H1 (cell line): Measurements from ENCODE around the gene HEATR5A. TPM values are rescaled to one million over a fixed set of nuclear protein-coding genes. Genes with fewer than 3 reads are reported as not detected.
"Not testable (repeated sequence)": the region's sequence is repeated elsewhere in the genome, so short reads cannot be mapped to it uniquely, and the experiment has no call there.

Source experiments
- CTCF ChIA-PET: fragments of 300-600 bp; sonication (Branson Sonifier 250); formaldehyde crosslinking; loops from one replicate; lab custom pipeline; 2021; ENCODE audit not compliant: partially characterized antibody; lab: Charles Lee
- POLR2A ChIA-PET: fragments of 300-600 bp; sonication (Branson Sonifier 250); formaldehyde crosslinking; loops from one replicate; lab custom pipeline; 2021; ENCODE audit warnings: inconsistent platforms; ENCODE audit not compliant: partially characterized antibody; lab: Charles Lee
- DNase-seq, 2 experiments: peaks; one replicate each; pipeline versions ENCODE4 v3.0.0 to v3.0.0-alpha.2; 2010 to 2022; ENCODE audit warnings: low spot score in 2 of 2, low read depth in 1 of 2, mixed read lengths in 1 of 2
- FAIRE-seq: peaks from 2 replicates; lab custom pipeline; 2011; peaks lifted over from hg19 to GRCh38; lab: Jason Lieb, UNC
- H2AFZ ChIP-seq: 2 replicates; pipeline ENCODE4 v1.8.1; 2012; ENCODE audit warnings: low read length, inconsistent platforms
- H2AK5ac ChIP-seq: 2 replicates; pipeline ENCODE4 v1.6.1; 2013; ENCODE audit warnings: low read depth, low read length
- H2BK120ac ChIP-seq: replicated peaks from 2 replicates; pipeline ENCODE3; 2013; ENCODE audit warnings: low read depth, low read length, inconsistent platforms
- H2BK12ac ChIP-seq: 2 replicates; pipeline ENCODE4 v1.6.1; 2013; ENCODE audit warnings: low read depth, low read length
- H2BK15ac ChIP-seq: 2 replicates; pipeline ENCODE4 v1.6.1; 2013; ENCODE audit warnings: low read length
- H2BK20ac ChIP-seq: 2 replicates; pipeline ENCODE4 v1.6.1; 2013; ENCODE audit warnings: low read length
- H2BK5ac ChIP-seq: 2 replicates; pipeline ENCODE4 v1.6.1; 2013; ENCODE audit warnings: low read depth, low read length
- H3K14ac ChIP-seq: 2 replicates; pipeline ENCODE4 v1.6.1; 2013; ENCODE audit warnings: inconsistent platforms; ENCODE audit not compliant: insufficient read length
- H3K18ac ChIP-seq: 2 replicates; pipeline ENCODE4 v1.6.1; 2013; ENCODE audit warnings: low read length; ENCODE audit errors: extremely low read depth
- H3K23ac ChIP-seq: 2 replicates; pipeline ENCODE4 v1.6.1; 2013; ENCODE audit warnings: inconsistent platforms; ENCODE audit not compliant: insufficient read length
- H3K23me2 ChIP-seq: 2 replicates; pipeline ENCODE4 v1.6.1; 2013; ENCODE audit warnings: low read depth, low read length
- H3K27ac ChIP-seq: 2 replicates; pipeline ENCODE4 v1.6.1; 2011; ENCODE audit warnings: low read depth, low read length, inconsistent platforms
- H3K27me3 ChIP-seq, 4 experiments: replicated peaks in 1 of 4; 1 replicate in 1 of 4; 2 replicates in 3 of 4; pipeline versions ENCODE4 v1.6.1 to v1.8.1; 2011 to 2013; ENCODE audit warnings: low read length in 3 of 4, mild to moderate bottlenecking in 3 of 4, inconsistent platforms in 2 of 4, mixed read lengths in 2 of 4, moderate library complexity in 1 of 4; ENCODE audit not compliant: control insufficient read depth in 3 of 4, insufficient read depth in 3 of 4; ENCODE audit errors: extremely low read depth in 1 of 4
- H3K36me3 ChIP-seq, 4 experiments: 2 replicates each; pipeline versions ENCODE4 v1.6.1 to v1.8.1; 2011 to 2013; ENCODE audit warnings: mild to moderate bottlenecking in 4 of 4, low read length in 3 of 4, moderate library complexity in 2 of 4, control low read depth in 1 of 4, inconsistent platforms in 1 of 4; ENCODE audit not compliant: insufficient read depth in 4 of 4, control insufficient read depth in 2 of 4
- H3K4ac ChIP-seq: replicated peaks from 2 replicates; pipeline ENCODE3; 2013; ENCODE audit warnings: low read length, low read depth, mixed read lengths, inconsistent platforms; ENCODE audit not compliant: insufficient read length
- H3K4me1 ChIP-seq, 4 experiments: replicated peaks in 1 of 4; 1 replicate in 1 of 4; 2 replicates in 3 of 4; pipeline versions ENCODE4 v1.6.1 to v1.8.1; 2011 to 2013; ENCODE audit warnings: low read length in 3 of 4, inconsistent platforms in 2 of 4, mixed read lengths in 1 of 4; ENCODE audit not compliant: insufficient read depth in 4 of 4, control insufficient read depth in 3 of 4
- H3K4me2 ChIP-seq, 2 experiments: 2 replicates each; pipeline versions ENCODE4 v1.6.1 to v1.8.1; 2011 to 2013; ENCODE audit warnings: low read depth in 2 of 2, low read length in 2 of 2, control low read depth in 1 of 2, inconsistent platforms in 1 of 2, mild to moderate bottlenecking in 1 of 2; ENCODE audit not compliant: insufficient read depth in 1 of 2
- H3K4me3 ChIP-seq, 4 experiments: fragments of 200-600, 300-600 bp in 1 of 4; sonication (generic), shearing (Covaris generic), sonication (Bioruptor Twin) in 1 of 4; 2 replicates each; pipeline versions ENCODE4 v1.5.1 to v1.8.1; 2011 to 2016; ENCODE audit warnings: low read length in 4 of 4, low read depth in 3 of 4, control low read depth in 2 of 4, inconsistent platforms in 2 of 4, mild to moderate bottlenecking in 2 of 4, mixed read lengths in 1 of 4, moderate library complexity in 1 of 4; ENCODE audit not compliant: insufficient read depth in 2 of 4; ENCODE audit errors: extremely low read depth in 1 of 4
- H3K56ac ChIP-seq: replicated peaks from 2 replicates; pipeline ENCODE3; 2013; ENCODE audit warnings: low read depth, mild to moderate bottlenecking, mixed read lengths, low read length, inconsistent platforms; ENCODE audit not compliant: insufficient read length
- H3K79me1 ChIP-seq: 2 replicates; pipeline ENCODE4 v1.6.1; 2013; ENCODE audit warnings: low read depth, low read length, control low read depth
- H3K79me2 ChIP-seq, 2 experiments: 2 replicates each; pipeline versions ENCODE4 v1.6.1 to v1.8.1; 2012 to 2013; ENCODE audit warnings: low read length in 2 of 2, mild to moderate bottlenecking in 2 of 2, inconsistent platforms in 1 of 2; ENCODE audit not compliant: insufficient read depth in 2 of 2, control insufficient read depth in 1 of 2
- H3K9ac ChIP-seq, 4 experiments: replicated peaks in 1 of 4; 1 replicate in 1 of 4; 2 replicates in 3 of 4; pipeline versions ENCODE4 v1.6.1 to v1.8.1; 2011 to 2013; ENCODE audit warnings: low read depth in 3 of 4, low read length in 3 of 4, control low read depth in 2 of 4, mild to moderate bottlenecking in 2 of 4, moderate library complexity in 2 of 4, inconsistent platforms in 1 of 4; ENCODE audit errors: extremely low read depth in 1 of 4
- H3K9me3 ChIP-seq, 2 experiments: 2 replicates each; pipeline versions ENCODE4 v1.6.1 to v1.8.1; 2012 to 2013; ENCODE audit warnings: mild to moderate bottlenecking in 2 of 2, moderate library complexity in 2 of 2, control low read depth in 1 of 2, inconsistent platforms in 1 of 2, low read depth in 1 of 2, low read length in 1 of 2, mixed read lengths in 1 of 2; ENCODE audit not compliant: insufficient read depth in 2 of 2
- H4K20me1 ChIP-seq, 2 experiments: replicated peaks in 1 of 2; 2 replicates each; pipeline versions ENCODE3 to v1.8.1; 2011 to 2013; ENCODE audit warnings: inconsistent platforms in 2 of 2, low read length in 2 of 2, mild to moderate bottlenecking in 1 of 2; ENCODE audit not compliant: insufficient read depth in 2 of 2, control insufficient read depth in 1 of 2
- H4K5ac ChIP-seq: 2 replicates; pipeline ENCODE4 v1.6.1; 2013; ENCODE audit warnings: low read length, low read depth, mixed read lengths, inconsistent platforms; ENCODE audit not compliant: insufficient read length
- H4K8ac ChIP-seq: 2 replicates; pipeline ENCODE4 v1.8.0; 2013; ENCODE audit warnings: mild to moderate bottlenecking, moderate library complexity, low read length, inconsistent platforms; ENCODE audit not compliant: insufficient read depth; ENCODE audit errors: extremely low read depth
- H4K91ac ChIP-seq: replicated peaks from 2 replicates; pipeline ENCODE3; 2013; ENCODE audit warnings: low read length, mixed read lengths, inconsistent platforms; ENCODE audit not compliant: insufficient read length
- CBX8 ChIP-seq: fragments of 300-800, 300-1000 bp; sonication (generic); IDR thresholded peaks from 2 replicates; pipeline ENCODE4 v1.7.1; 2016; ENCODE audit warnings: low read depth, low read length, borderline replicate concordance
- RNF2 ChIP-seq: fragments of 200-900, 300-1000 bp; sonication (generic); IDR thresholded peaks from 2 replicates; pipeline ENCODE4 v1.7.1; 2016; ENCODE audit warnings: borderline replicate concordance, low read depth, mild to moderate bottlenecking, antibody characterized with exemption, low read length; ENCODE audit not compliant: poor library complexity, severe bottlenecking; ENCODE audit errors: missing control alignments
- SIX5 ChIP-seq: IDR thresholded peaks from 2 replicates; pipeline ENCODE4 v1.6.1; 2011; ENCODE audit warnings: mild to moderate bottlenecking, low read depth, low read length
- WGBS, 2 experiments: shearing (Covaris generic) in 1 of 2; methylation state at CpG; one replicate each; pipeline versions ENCODE4 v1.1.6 to v1.1.7; 2013 to 2015; ENCODE audit warnings: low lambda C conversion rate in 2 of 2, mixed read lengths in 2 of 2, inconsistent platforms in 1 of 2, low coverage in 1 of 2, missing lambda C conversion rate in 1 of 2; ENCODE audit not compliant: insufficient replicate concordance in 2 of 2, insufficient coverage in 1 of 2, insufficient read length in 1 of 2; ENCODE audit errors: extremely low coverage in 1 of 2, missing lambda C conversion rate in 1 of 2; 5-methylcytosine and 5-hydroxymethylcytosine counted together
- polyA plus RNA-seq, 7 experiments: library from polyadenylated mRNA; depleted of rRNA in 3 of 7; stranded (reverse) in 5 of 7; unstranded in 2 of 7; fragments of >200 nt in 5 of 7; fragments of 200-250 nt in 2 of 7; gene quantifications; 1 replicate in 5 of 7; 2 replicates in 1 of 7; 4 replicates in 1 of 7; pipeline versions ENCODE4 v1.2.1 to v1.2.3, GENCODE V29; 2011 to 2013; ENCODE audit warnings: missing spikeins in 2 of 7, mixed read lengths in 2 of 7
- total RNA-seq: library from RNA; stranded (reverse); fragmentation: NEBNext Ultra II Directional; extraction: Animal tissue kit (Norgen Biotek cat#: 25700); gene quantifications from 2 replicates; pipeline ENCODE4 v1.2.1, GENCODE V29; 2021

The HEATR5A gene
- total and polyA plus RNA-seq, 2 of the 8 experiments (the other 6 are each of a cell fraction or from before 2014, with no cell fraction given): 9.0 to 36.2 TPM

DNA sequence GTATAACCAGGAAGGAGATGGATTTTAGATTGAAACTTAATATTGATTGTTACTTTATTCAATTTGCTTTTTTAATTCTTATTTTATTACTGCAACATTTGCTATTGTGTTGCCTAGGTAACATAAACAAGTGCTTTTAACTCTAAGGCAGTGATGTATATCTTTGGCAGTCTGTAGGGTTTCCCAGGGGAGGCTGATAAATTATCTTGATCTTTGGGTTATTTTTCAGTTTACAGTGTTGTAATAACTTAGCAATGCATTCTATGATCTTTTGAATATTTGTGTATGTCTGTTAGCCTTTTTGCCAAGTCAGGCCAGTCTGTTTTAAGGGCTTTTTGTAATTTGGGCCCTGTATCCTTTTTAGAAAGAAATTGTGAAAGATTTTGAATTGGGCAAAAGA, 44.8 kb upstream of the HEATR5A start:
- no peaks in the 10 kb centered on the region for H3K4me1 ChIP-seq
- TF ChIP-seq SIX5 (no peak), RNF2 (no peak), CBX8 (no peak)
- no peaks in the 10 kb centered on the region for H3K27me3 ChIP-seq
- no peak overlapping the region for H3K4ac ChIP-seq
- H2AK5ac ChIP-seq: no peak overlapping the region
- no peak overlapping the region for H2BK5ac ChIP-seq
- no peak overlapping the region for H3K4me3 ChIP-seq
- no peak overlapping the region for H4K5ac ChIP-seq
- no peak overlapping the region for H3K56ac ChIP-seq
- no peak overlapping the region for H2BK12ac ChIP-seq
- H3K18ac ChIP-seq: no peak overlapping the region
- no peak overlapping the region for H2BK15ac ChIP-seq
- H2BK20ac ChIP-seq: no peak overlapping the region
- ChIA-PET CTCF (no interaction called here), POLR2A (no interaction called here)
- no peak for FAIRE-seq
- no peak overlapping the region for H3K4me2 ChIP-seq
- DNase-seq: no peak
- H4K91ac ChIP-seq: no peak overlapping the region
- H3K23ac ChIP-seq: no peak overlapping the region
- no peak overlapping the region for H2BK120ac ChIP-seq
- no peak overlapping the region for H3K27ac ChIP-seq
- no peak overlapping the region for H2AFZ ChIP-seq
- no peak overlapping the region for H4K8ac ChIP-seq
- no peaks in the 10 kb centered on the region for H3K79me2 ChIP-seq
- no peak overlapping the region for H3K14ac ChIP-seq
- H3K9ac ChIP-seq: no peak overlapping the region
- no peaks in the 10 kb centered on the region for H3K36me3 ChIP-seq
- no peaks in the 10 kb centered on the region for H3K9me3 ChIP-seq
- H3K79me1 ChIP-seq: no peaks in the 10 kb centered on the region
- no peaks in the 10 kb centered on the region for H3K23me2 ChIP-seq
- H4K20me1 ChIP-seq: no peaks in the 10 kb centered on the region

DNA sequence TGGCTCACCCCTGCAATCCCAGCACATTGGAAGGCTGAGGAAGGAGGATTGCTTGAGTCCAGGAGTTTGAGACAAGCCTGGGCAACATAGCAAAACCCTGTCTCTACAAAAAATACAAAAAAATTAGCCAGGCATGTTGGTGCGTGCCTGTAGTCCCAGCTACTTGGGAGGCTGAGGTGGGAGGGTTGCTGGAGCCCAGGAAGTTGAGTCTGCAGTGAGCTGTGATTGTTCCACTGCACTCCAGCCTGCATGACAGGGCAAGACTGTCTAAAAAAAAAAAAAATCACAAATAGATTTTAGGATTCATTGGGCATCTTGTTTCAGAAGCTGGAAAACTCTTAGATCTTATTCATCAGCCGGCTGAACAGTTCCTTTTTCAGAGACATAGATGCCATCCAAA, 42.1 kb upstream of the HEATR5A start:
- H3K9me3 ChIP-seq, H2AFZ ChIP-seq, H3K23me2 ChIP-seq, H4K8ac ChIP-seq, H3K4me2 ChIP-seq, POLR2A ChIA-PET, H3K27me3 ChIP-seq, H3K4ac ChIP-seq, H3K56ac ChIP-seq, H3K23ac ChIP-seq, H2BK120ac ChIP-seq, H4K20me1 ChIP-seq, H4K5ac ChIP-seq, H2BK15ac ChIP-seq, H3K18ac ChIP-seq, H3K79me2 ChIP-seq, H3K4me3 ChIP-seq, CTCF ChIA-PET, H2BK12ac ChIP-seq, H3K27ac ChIP-seq, H3K4me1 ChIP-seq, H2BK5ac ChIP-seq, H4K91ac ChIP-seq, DNase-seq, H3K79me1 ChIP-seq, FAIRE-seq, H2BK20ac ChIP-seq, H3K14ac ChIP-seq, H2AK5ac ChIP-seq, H3K9ac ChIP-seq, H3K36me3 ChIP-seq: not testable (repeated sequence)
- WGBS, 2 experiments: 91% methylated on average over 2 of the region's 2 CpGs; no CpG with 5 or more reads in 1 of the 2 experiments
